ENCODE results near the gene CCDC188.

The CCDC188 gene

DNA sequence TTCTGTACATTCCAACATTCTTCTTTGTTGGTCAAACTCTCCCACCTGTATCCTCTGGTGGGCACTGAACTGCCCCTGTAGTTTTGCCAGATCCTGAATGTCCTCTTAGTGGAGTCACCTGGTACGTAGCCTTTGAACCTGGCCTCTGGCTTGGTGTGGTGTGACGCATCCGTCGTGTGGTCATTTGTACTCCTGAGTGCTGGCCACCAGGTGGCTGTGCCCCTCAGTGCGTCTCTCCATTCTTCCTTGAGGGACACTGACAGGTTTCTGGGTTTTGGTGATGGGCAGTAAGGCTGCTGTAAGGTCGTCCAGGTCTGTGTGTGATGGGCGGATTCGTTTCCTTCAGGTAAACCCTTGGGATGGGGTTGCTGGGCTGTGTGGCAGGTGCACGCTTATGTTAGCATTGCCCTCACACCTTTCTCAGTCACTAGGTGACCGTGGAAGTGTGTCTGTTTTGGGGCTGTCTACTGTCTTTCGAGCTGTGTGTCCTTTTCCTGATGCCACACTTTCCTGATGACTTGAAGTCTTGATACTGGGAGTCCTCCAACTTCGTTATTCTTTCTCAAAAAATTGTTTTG lies 48.6 kb downstream of the CCDC188 start:
- DNase-seq = no peak

DNA sequence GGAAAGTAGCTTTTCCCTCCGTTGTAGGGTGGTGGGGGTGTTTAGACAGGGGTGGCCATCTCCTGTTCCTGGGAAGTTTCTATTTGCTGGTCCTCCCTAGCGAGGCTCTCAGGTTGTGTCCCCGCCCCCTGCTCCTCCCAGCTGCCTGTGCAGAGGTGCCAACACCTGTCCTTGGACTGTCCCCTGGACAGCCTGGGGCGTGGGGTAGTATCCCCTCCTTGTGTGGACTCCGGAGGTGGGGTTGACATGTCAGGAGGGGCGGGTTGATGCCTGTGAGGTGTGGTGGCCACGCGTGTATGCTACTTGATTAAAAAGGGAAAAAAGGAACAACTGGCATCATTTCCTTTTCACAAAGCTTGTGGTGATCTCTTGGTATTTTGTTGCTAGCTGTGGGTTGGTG lies 49.2 kb downstream of the CCDC188 start:
- no peak for DNase-seq

DNA sequence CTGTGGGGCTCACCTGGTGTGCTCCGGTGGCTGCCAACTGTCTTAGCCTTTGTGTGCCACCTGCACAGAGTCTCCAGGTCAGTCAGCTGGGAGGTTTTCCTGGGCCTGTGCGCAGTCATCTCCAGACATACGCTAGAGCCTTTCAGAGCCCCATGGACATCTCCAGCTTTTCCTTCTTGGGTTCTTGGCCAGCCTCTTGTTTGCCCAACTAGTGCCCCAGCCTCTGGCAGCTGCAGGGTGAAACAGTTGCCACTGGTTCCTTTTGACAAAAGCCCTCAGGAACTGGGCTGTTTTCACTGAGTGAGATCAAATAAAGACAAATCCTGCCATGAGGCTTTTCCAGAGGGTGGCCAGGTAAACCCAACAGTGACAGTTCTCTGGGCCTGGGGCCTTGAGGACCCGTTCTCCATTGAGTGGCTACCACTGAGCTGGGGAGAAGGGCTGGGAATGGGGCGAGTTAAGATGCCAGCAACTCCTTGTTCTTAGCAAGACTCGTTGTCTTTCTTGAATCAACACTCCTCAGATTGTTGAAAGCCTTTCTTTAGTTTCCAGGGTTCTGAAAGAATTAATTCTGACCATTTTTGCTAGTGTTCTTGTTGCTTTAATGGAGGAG lies 51.6 kb downstream of the CCDC188 start:
- DNase-seq = no peak
